GM18502 (cell line): ENCODE data around the gene BCL2L11.

Experiments
- ATAC-seq: cut with Tn5 transposase; IDR thresholded peaks from one replicate; pipeline ENCODE4 v1.9.1; 2021; ENCODE audit warnings: mild to moderate bottlenecking; ENCODE audit not compliant: unreplicated experiment, poor library complexity

The BCL2L11 gene

DNA sequence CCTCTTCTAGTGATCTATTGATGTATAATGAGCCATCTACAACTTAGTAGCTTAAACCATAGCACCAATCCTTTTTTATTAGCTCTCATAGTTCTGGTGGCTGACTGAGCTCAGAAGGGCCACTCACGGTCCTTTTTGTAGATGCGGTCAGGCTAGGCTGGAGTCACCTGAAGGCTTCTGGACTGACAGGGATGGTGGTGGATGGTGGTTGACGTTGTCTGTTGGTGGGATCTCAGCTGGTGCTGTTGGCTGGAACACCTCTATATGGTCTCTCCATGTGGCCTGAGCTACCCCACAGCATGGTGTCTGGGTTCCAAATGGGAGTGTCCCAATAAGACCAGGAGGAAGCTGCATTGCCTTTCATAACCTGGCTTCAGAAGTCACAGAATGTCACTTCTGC, 68.0 kb downstream of the BCL2L11 start:
- no peak for ATAC-seq

DNA sequence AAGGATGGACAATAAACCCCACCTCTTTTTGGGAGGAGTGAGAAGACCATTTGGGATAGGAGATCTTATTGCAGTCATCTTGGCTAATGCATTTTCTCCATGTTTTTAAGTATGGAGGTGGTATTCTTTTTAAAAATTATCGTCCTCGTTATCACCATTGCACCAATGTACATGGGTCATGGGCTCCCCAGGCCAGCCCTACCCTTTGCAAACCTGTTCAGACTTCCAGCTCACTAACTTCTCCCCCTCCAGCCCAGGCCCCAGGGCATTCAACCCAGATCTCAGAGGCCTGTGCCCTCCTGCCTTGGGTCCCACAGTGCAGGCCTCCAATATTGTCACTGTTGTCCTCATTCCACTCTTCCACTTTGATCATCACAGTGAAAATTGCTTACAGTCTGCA, 68.4 kb downstream of the BCL2L11 start:
- ATAC-seq, result no peak

DNA sequence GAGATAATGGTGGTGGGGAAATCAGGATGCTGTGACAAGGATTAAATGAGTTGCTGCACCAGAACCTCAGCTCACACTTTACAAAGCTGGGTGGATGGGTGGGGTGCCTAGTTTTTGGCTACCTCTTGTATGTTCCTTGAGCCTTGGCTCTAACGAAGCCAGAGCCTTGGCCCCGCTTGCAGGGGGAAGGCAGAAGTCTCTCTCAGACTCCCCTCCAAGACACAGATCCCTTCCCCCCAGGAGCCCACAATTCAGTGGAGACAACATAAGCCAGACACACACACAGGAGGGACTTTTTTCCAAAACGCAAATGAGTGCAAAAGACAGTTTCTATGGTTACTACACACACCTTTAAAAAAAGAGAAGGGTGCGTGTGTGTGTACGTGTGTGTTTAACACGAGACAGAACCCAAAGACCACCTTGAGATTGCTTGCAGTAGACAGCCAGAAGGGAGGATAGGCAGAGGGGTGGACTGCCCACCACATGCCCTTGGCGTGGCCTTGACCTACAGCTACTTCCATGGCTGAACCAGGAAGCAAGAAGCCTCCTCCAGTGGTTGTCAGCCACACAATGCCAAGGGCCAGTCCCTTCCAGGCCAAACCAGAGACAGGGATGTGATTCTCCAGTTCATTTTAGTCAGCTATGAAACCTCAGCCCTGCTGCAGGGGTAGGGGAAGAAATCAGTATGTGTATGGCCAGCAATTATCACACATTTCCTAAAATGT, 70.3 kb downstream of the BCL2L11 start:
- ATAC-seq, result no peak

DNA sequence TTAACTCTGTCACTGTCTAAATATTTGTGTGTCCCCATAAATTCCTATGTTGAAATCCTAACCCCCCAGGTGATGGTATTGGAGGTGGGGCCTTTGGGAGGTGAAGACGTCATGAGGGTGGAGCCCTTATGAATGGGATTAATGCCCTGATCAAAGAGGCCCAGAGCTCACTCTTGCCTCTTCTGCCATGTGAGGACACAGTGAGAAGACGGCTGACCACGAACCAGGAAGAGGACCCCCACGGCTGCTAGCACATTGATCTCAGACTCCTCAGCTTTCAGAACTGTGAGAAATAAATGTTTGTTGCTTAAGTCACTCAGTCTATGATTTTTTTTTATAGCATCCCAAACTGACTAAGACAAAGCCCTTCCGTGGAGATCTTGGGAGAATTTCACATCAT, 71.2 kb downstream of the BCL2L11 start:
- no peak for ATAC-seq

GRCh38 chr2:111192776-111193368, 72.2 kb downstream of the BCL2L11 start:
- ATAC-seq, result no peak

DNA sequence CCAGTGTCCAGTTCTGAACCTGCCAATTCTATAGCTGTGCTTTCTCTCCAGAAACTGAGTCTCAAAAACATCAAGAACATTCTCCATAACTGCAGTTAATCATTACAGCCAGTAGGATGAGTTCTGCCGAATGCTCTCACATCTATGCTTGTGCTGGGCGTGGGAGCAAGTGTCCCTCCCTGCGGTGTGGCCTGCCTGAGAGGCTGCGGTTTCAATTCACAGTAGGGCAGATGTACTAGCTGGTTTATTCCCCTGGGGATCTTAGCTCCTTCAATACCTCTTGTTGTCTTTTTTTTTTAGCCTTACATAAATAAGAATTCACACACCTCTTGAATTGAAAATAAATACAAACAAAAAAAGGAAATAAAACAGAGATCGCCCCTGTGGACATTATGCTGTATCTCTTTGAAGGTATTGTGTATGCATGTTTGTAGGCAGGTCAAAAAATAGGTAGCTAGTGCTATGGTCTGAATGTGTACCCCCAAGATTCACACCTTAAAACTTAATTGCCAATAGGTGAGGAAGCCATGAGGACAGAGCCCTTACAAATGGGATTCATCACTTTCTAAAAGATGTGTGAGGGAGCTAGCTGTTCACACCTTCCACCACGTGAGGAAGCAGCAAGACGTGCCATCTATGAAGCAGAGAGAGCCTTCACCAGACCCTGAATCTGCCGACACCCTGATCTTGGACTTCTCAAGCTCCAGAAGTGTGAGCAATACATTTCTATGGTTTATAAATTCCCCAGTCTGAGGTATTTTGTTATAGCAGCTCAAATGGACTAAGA, 74.3 kb downstream of the BCL2L11 start:
- peak; percentile 87 for ATAC-seq

DNA sequence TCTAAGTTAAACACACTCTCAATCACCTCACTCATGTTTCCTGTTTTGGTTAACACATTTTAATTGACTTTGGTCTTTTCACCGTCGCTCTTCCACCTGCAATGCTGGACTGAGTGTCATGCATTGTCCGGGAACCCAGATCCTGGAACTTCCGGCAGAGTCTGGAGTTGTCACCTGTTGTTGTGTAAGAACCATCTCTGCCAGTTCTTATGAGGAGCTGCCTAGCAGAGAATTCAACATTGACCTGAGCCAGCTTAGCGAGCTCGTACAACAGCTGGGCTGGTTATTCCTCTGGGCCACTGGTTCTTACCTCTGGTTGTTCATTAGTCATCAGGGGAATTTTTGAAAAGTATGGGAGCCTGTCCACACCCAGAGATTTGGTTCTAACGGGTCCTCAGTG, 75.7 kb downstream of the BCL2L11 start:
- no peak for ATAC-seq

DNA sequence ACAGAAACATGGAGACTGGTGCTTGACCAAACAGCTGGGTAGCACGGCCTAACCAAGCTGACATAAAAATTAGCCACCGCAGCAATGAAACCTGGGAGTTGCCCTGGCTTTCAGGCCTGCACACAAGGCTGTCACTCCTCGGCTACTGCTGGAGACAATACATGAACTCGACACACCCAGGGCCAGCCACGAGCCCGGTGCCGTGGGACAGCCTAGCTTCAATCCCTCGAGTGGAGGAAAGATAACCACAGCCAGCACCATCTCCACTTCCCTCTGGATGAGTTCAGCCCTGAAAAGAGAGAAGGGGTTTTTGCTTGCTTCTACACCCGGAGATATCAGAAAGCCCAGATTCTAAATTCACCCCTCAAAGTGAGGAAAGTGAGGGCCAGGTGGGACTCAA, 78.0 kb downstream of the BCL2L11 start:
- no peak for ATAC-seq

DNA sequence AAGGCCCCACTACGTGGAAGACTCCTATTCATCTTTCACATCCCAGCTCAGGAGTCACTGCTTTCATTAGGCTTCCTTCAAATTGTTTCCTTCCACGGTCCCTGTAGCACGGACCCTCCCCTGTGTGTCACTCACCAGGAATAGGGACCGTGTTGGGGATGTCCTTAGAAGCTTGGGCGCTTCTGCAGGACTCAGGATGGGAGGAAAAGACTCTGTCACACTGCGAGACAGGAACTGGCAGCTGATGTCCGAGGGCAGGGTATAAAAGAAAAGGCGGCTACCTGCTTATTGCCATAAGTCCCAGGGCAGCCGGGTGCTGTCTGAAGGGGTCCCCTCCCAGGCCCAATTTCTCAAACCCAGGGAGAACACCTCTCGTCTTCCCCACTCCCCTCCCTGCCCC, 79.1 kb downstream of the BCL2L11 start:
- ATAC-seq, result no peak

DNA sequence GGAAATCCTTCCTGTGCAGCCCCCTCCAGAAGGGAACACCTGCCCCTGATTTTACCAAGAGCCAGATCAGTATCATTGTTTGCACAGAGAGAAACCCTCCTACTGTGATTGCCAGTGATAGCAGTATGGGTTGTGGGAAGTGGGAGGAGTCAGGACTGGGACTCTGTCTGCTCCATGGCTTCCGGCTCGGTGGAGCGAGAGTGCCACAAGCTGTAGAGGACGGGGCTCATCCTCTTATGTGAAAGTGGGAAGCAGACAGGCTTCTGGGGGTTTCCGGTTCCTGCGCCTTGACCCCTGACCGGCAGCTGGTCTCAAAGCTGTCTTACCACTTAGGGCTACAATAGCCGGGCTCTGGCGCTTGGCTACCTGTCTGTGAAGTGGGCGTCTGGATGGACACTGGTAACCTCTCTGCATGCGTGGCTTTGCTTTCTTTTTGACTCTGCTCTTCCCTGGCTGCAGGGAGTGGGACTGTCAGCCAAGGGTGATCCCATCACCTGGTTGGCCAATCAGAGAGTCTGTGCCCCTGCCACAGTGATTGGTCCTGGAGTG, 79.7 kb downstream of the BCL2L11 start:
- ATAC-seq, result no peak

DNA sequence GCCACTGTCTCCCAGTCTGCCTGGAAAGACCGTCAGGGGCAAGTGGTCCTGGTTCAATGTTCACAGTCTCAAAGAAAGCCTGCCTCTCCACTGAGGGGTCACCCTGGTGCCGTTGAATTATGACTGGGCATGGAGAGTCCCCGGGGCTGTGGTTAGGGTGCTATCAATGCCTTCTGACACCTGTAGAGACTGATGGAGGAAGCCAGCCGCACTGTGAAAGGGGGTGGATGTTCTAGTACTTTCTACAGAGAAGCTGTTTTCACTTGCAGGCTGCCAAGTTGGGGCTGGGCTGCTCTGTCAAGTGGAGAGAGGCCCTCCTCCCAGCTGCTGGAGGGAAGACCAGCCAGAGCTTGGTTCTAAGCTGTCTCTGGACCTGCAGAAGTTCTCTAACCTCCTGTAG, 80.5 kb downstream of the BCL2L11 start:
- peak; percentile 75 for ATAC-seq

DNA sequence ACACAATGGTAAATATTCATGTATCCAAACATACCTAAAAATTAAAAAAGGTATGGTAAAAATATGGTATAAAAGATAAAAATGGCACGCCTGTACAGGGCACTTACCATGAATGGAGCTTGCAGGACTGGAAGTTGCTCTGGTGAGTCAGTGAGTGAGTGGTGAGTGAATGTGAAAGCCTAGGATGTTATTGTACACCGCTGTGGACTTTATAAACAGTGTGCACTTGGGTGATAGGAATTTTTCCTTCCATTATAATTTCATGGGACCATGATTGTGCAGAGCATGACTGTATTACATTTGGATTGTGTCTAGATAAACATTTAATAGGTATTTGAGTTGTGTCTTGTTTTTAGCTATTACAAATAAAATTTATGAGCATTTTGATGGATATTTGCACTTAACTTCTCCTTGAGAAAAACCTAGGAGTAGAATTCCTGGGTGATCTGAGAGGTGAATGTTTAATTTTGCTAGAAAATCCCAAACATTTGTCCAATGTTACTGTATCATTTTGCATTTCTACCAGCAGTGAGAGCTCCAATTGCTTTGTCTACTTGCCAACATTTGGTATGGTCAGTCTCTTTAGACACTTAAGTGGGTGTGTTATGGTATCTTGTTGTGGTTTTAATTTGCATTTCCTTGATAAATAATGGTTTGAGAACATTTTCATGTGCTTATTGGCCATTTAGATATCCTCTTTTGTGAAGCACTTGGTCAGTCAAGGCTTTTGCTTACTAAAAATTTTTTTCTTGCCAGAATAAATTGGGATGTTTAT, 81.7 kb downstream of the BCL2L11 start:
- no peak for ATAC-seq

DNA sequence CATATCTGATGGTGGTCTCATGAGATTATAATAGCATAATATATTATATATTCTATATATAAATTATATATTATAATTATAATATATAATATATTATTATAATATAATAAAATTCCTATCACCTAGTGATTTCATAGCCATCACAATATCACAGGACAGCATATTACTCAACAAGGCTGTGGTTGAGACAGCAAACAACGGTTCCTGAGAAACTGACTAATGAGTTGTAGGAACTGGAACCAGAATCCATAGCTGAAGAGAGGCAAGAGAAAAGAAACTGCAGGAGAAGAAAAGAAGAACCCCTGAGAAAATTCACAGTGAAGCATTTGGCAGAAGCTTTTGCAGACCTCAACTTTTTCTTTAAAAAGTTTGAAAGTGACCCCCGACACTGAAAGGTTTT, 84.0 kb downstream of the BCL2L11 start:
- ATAC-seq, result no peak

- ATAC-seq, result no peak
Observed at GRCh38 chr2:111205774-111206173, 85.1 kb downstream of the BCL2L11 start.

DNA sequence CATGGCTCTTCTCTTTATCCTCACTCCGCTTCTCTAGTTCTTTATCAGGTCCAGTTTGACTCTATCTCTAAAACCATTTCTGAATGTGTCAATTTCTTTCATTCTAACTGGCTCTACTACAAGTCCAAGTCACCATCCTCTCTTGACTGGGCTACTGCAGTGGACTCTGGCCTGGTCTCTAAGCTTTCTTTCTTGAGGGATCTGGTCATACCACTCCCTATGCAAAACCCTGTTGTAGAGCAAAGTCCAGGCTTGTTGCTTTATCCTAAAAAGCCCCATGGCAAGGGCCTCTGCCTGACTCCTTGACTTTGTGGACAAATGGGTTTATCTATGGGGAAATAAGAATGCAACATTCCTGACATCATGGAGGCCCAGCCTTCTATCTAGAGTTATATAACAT, 87.1 kb downstream of the BCL2L11 start:
- ATAC-seq, result no peak

GRCh38 chr2:111208639-111209038, 87.9 kb downstream of the BCL2L11 start:
- ATAC-seq, result peak; percentile 27

- ATAC-seq, result peak; percentile 93
Observed at GRCh38 chr2:111209045-111209514, 88.4 kb downstream of the BCL2L11 start.

GRCh38 chr2:111210036-111210435, 89.3 kb downstream of the BCL2L11 start:
- ATAC-seq, result no peak

- no peak for ATAC-seq
Observed at GRCh38 chr2:111213877-111214276, 93.2 kb downstream of the BCL2L11 start.
